Upper lobe of right lung (tissue), 1 donor: ENCODE results near the gene POC1A. TPM values are rescaled to one million over a fixed set of nuclear protein-coding genes. Genes with fewer than 3 reads are reported as not detected.

Experiments used
- ATAC-seq: fragments of 200-7000 bp; cut with Tn5 transposase; one replicate; pipeline ENCODE4 v1.9.1; 2020; ENCODE audit warnings: mild to moderate bottlenecking, moderate library complexity
- DNase-seq: peaks from one replicate; pipeline ENCODE4 v3.0.0-alpha.2; 2020
- H3K27ac ChIP-seq: fragments of 200-600 bp; one replicate; pipeline ENCODE4 v1.8.0; 2022
- H3K27me3 ChIP-seq: fragments of 200-600 bp; one replicate; pipeline ENCODE4 v1.8.0; 2022; ENCODE audit warnings: mild to moderate bottlenecking
- H3K36me3 ChIP-seq: fragments of 200-600 bp; one replicate; pipeline ENCODE4 v1.8.0; 2022
- H3K4me1 ChIP-seq: fragments of 200-600 bp; one replicate; pipeline ENCODE4 v1.8.0; 2022
- H3K4me3 ChIP-seq: fragments of 200-600 bp; one replicate; pipeline ENCODE4 v1.8.0; 2022; ENCODE audit warnings: mild to moderate bottlenecking
- H3K9me3 ChIP-seq: fragments of 200-600 bp; one replicate; pipeline ENCODE4 v1.8.0; 2022
- CTCF ChIP-seq: fragments of 200-600 bp; IDR thresholded peaks from one replicate; pipeline ENCODE4 v1.8.0; 2022; ENCODE audit warnings: antibody characterized with exemption
- intact Hi-C: fragments of 100-400 bp; cut with DNase I; formaldehyde crosslinking; loops from one replicate; pipeline ENCODE4 v1.11.0; 2022
- total RNA-seq: library from RNA; stranded (reverse); fragmentation: NEBNext Ultra II Directional; extraction: Animal tissue kit (Norgen Biotek cat#: 25700); gene quantifications from one replicate; pipeline ENCODE4 v1.2.1, GENCODE V29; 2021
- donor health status: DM: no; HTN: yes; CAD: no; lungs with severe emphysema.

Gene POC1A
- total RNA-seq, 1 donor from 2014 or later: 2.5 TPM

GRCh38 chr3:52092271-52092660 lies 62.0 kb downstream of the POC1A start:
- Histone ChIP-seq H3K4me3 (no peak overlapping the region), H3K27ac (peak overlapping the region; percentile 30), H3K4me1 (peaks cover 44% of the 10 kb centered on the region), H3K27me3 (no peaks in the 10 kb centered on the region), H3K9me3 (no peaks in the 10 kb centered on the region), H3K36me3 (no peaks in the 10 kb centered on the region)
- peak; percentile 40 for DNase-seq
- ATAC-seq: no peak
- TF ChIP-seq CTCF: no peak
- intact Hi-C loops: no loop called here

- Histone ChIP-seq H3K4me3 (no peak overlapping the region), H3K9me3 (no peaks in the 10 kb centered on the region), H3K27me3 (no peaks in the 10 kb centered on the region), H3K4me1 (peaks cover 50% of the 10 kb centered on the region), H3K36me3 (no peaks in the 10 kb centered on the region), H3K27ac (peak overlapping the region; percentile 65)
- intact Hi-C loops: no loop called here
- ATAC-seq (peak; percentile 65), DNase-seq (peak; percentile 56)
- TF ChIP-seq CTCF: no peak
Measured at GRCh38 chr3:52091586-52092270, 62.5 kb downstream of the POC1A start.

- H3K36me3 ChIP-seq: no peaks in the 10 kb centered on the region
- intact Hi-C loops: no loop called here
- TF ChIP-seq CTCF: no peak
- no peaks in the 10 kb centered on the region for H3K27me3 ChIP-seq
- H3K4me1 ChIP-seq: peaks cover 50% of the 10 kb centered on the region
- no peaks in the 10 kb centered on the region for H3K9me3 ChIP-seq
- no peak for ATAC-seq
- DNase-seq: peak; percentile 31
- peak overlapping the region; percentile 65 for H3K27ac ChIP-seq
- H3K4me3 ChIP-seq: no peak overlapping the region
Measured at GRCh38 chr3:52090933-52091468, 63.2 kb downstream of the POC1A start.

GRCh38 chr3:52090131-52090932 lies 63.9 kb downstream of the POC1A start:
- H3K4me3 ChIP-seq: no peak overlapping the region
- no peaks in the 10 kb centered on the region for H3K9me3 ChIP-seq
- ATAC-seq (no peak), DNase-seq (peak; percentile 48)
- H3K4me1 ChIP-seq: peaks cover 50% of the 10 kb centered on the region
- no peaks in the 10 kb centered on the region for H3K27me3 ChIP-seq
- no peaks in the 10 kb centered on the region for H3K36me3 ChIP-seq
- no peak for TF ChIP-seq CTCF
- peak overlapping the region; percentile 65 for H3K27ac ChIP-seq
- intact Hi-C loops: no loop called here

- Histone ChIP-seq H3K4me1 (peaks cover 50% of the 10 kb centered on the region), H3K27ac (peak overlapping the region; percentile 2), H3K4me3 (no peak overlapping the region), H3K36me3 (no peaks in the 10 kb centered on the region), H3K9me3 (no peaks in the 10 kb centered on the region), H3K27me3 (no peaks in the 10 kb centered on the region)
- intact Hi-C loops: no loop called here
- ATAC-seq (no peak), DNase-seq (peak; percentile 25)
- no peak for TF ChIP-seq CTCF
Measured at GRCh38 chr3:52089691-52090090, 64.5 kb downstream of the POC1A start.
